Heart right ventricle (tissue), 16 donors: Measurements from ENCODE around the gene ZNRF1. TPM values are rescaled to one million over a fixed set of nuclear protein-coding genes. Genes with fewer than 3 reads are reported as not detected.

Source experiments
- ATAC-seq, 8 donors: fragments of 200-7000 bp; cut with Tn5 transposase; one replicate each; pipeline ENCODE4 v1.9.1; 2020; ENCODE audit warnings: mild to moderate bottlenecking in 8 of 8, moderate library complexity in 8 of 8, moderate number of reproducible peaks in 1 of 8
- DNase-seq, 2 donors: peaks; one replicate each; pipeline ENCODE4 v3.0.0-alpha.2; 2020
- H3K27ac ChIP-seq, 10 donors: fragments of 200-600 bp; sonication (generic) in 2 of 10; one replicate each; pipeline versions ENCODE4 v1.5.0 to v1.8.0; 2020 to 2022; ENCODE audit warnings: mild to moderate bottlenecking in 3 of 10
- H3K27me3 ChIP-seq, 7 donors: fragments of 200-600 bp; one replicate each; pipeline ENCODE4 v1.8.0; 2021 to 2022; ENCODE audit warnings: mild to moderate bottlenecking in 2 of 7
- H3K36me3 ChIP-seq, 9 donors: fragments of 200-600 bp; sonication (generic) in 1 of 9; one replicate each; pipeline versions ENCODE4 v1.5.0 to v1.8.0; 2020 to 2022; ENCODE audit warnings: mild to moderate bottlenecking in 2 of 9
- H3K4me1 ChIP-seq, 9 donors: fragments of 200-600 bp; sonication (generic) in 1 of 9; one replicate each; pipeline versions ENCODE4 v1.5.0 to v1.8.0; 2020 to 2022; ENCODE audit warnings: mild to moderate bottlenecking in 4 of 9
- H3K4me3 ChIP-seq, 10 donors: fragments of 200-600 bp; sonication (generic) in 2 of 10; one replicate each; pipeline versions ENCODE4 v1.5.0 to v1.8.0; 2020 to 2022; ENCODE audit warnings: mild to moderate bottlenecking in 7 of 10, moderate library complexity in 2 of 10
- H3K9me3 ChIP-seq, 11 donors: fragments of 200-600 bp in 10 of 11; sonication (generic) in 2 of 11; one replicate each; pipeline versions ENCODE4 v1.5.0 to v1.8.0; 2013 to 2022; ENCODE audit warnings: mild to moderate bottlenecking in 2 of 11, control low read depth in 1 of 11, moderate library complexity in 1 of 11
- CTCF ChIP-seq, 9 donors: fragments of 200-600 bp; sonication (generic) in 2 of 9; IDR thresholded peaks; one replicate each; pipeline versions ENCODE4 v1.5.0 to v1.8.0; 2021 to 2022; ENCODE audit warnings: antibody characterized with exemption in 9 of 9, mild to moderate bottlenecking in 5 of 9, moderate library complexity in 1 of 9
- WGBS, 2 donors: extraction: QIAGEN DNeasy Blood & Tissue Kit; methylation state at CpG; one replicate each; pipeline ENCODE4 v1.1.7; 2013; ENCODE audit warnings: inconsistent platforms in 1 of 2; 5-methylcytosine and 5-hydroxymethylcytosine counted together
- intact Hi-C, 10 donors: fragments of 100-400 bp; cut with DNase I; formaldehyde crosslinking; loops; one replicate each; pipeline versions ENCODE4 v1.11.1 to v1.14.2; 2022
- polyA plus RNA-seq, 2 donors: library from polyadenylated mRNA; stranded (reverse); fragments of 200-250 nt; gene quantifications; one replicate each; pipeline ENCODE4 v1.2.3, GENCODE V29; 2013
- total RNA-seq, 10 donors: library from RNA; stranded (reverse); fragmentation: NEBNext Ultra II Directional in 3 of 10; extraction: Animal tissue kit (Norgen Biotek cat#: 25700) in 3 of 10; gene quantifications; one replicate each; pipeline versions ENCODE4 v1.2.1 to v1.2.4, GENCODE V29; 2021 to 2023
- donor health status: Arrhythmogenic right ventricular cardiomyopathy.
- donor health status: ischemic (EF 13 %, LVEDD 7.1; RV severe dilation, severe dysfunction).
- donor health status: healthy with polysubstance abuse.
- donor health status: DM: no; HTN: yes; CAD: no.
- donor health status: DM: no; HTN: no; CAD: no.
- donor health status: ischemic (EF 25% LVEDD 6.9; RV normal size, moderate dysfunction).
- donor health status: ischemic (EF 25% LVEDD 5.7; RV mildly dilated, moderate dysfunction).
- donor health status: healthy.
- donor health status: DM: yes; HTN: yes; CAD: no.
- donor health status: Ischemic cardiomyopathy.
- donor health status: ischemic (EF 35%, LVEDD 5.7; RV mildly dilated, moderate dysfunction).
- donor health status: nonischemic (EF 11% LVEDD 7.7; RV severe dilation, severe dysfunction).
- donor health status: DM: yes; HTN: yes; CAD: no.
- donor health status: PGD.
- donor health status: ischemic (EF 29% LVEDD 5.4; RV normal size, mild dysfunction).
- donor health status: nonischemic (EF 23%, LVEDD 6.1; RV moderate dilation, normal function).

Gene ZNRF1
- total and polyA plus RNA-seq, 12 donors: 13.1 to 30.8 (median 20.8) TPM

- ATAC-seq (no peak), DNase-seq (no peak)
- WGBS, 2 donors: 83 to 84% methylated on average over 2 of the region's 2 CpGs
- intact Hi-C loops: no loop called here
- Histone ChIP-seq H3K9me3 (no peaks in the 10 kb centered on the region), H3K27me3 (no peaks in the 10 kb centered on the region), H3K4me1 (peaks cover 6 to 52% (median 38%) of the 10 kb centered on the region in 9 donors), H3K4me3 (no peak overlapping the region), H3K36me3 (no peaks in the 10 kb centered on the region), H3K27ac (no peak overlapping the region)
- TF ChIP-seq CTCF (IDR thresholded peaks at IDR 0.05): no peak
Measured at GRCh38 chr16:75072239-75072947, 73.6 kb downstream of the ZNRF1 start.

- no peak overlapping the region for H3K27ac ChIP-seq
- intact Hi-C loops: no loop called here
- H3K36me3 ChIP-seq: no peaks in the 10 kb centered on the region
- WGBS, 2 donors: 83 to 85% methylated on average over 20 of the region's 20 CpGs
- H3K27me3 ChIP-seq: no peaks in the 10 kb centered on the region
- no peak for TF ChIP-seq CTCF (IDR thresholded peaks at IDR 0.05)
- ATAC-seq: peak in 1 of 8 donors; percentile 21
- peaks cover 6 to 51% (median 38%) of the 10 kb centered on the region in 9 donors for H3K4me1 ChIP-seq
- no peak for DNase-seq
- H3K9me3 ChIP-seq: peaks cover 0 to 5% (median 0%) of the 10 kb centered on the region in 11 donors
- no peak overlapping the region for H3K4me3 ChIP-seq
Measured at GRCh38 chr16:75073545-75074303, 74.9 kb downstream of the ZNRF1 start.

- peaks cover 6 to 52% (median 38%) of the 10 kb centered on the region in 9 donors for H3K4me1 ChIP-seq
- no peak for ATAC-seq
Measured at GRCh38 chr16:75074304-75074793, 75.5 kb downstream of the ZNRF1 start.

More at GRCh38 chr16:75074304-75074793, 75.5 kb downstream of the ZNRF1 start:
- 94 to 96% methylated on average over 4 of the region's 4 CpGs for WGBS, 2 donors
- intact Hi-C loops: no loop called here
- no peaks in the 10 kb centered on the region for H3K27me3 ChIP-seq
- H3K4me3 ChIP-seq: no peak overlapping the region
- no peak for DNase-seq
- no peaks in the 10 kb centered on the region for H3K36me3 ChIP-seq
- peak overlapping the region in 1 of 10 donors; percentile 69 for H3K27ac ChIP-seq
- H3K9me3 ChIP-seq: peaks cover 0 to 5% (median 0%) of the 10 kb centered on the region in 11 donors
- TF ChIP-seq CTCF (IDR thresholded peaks at IDR 0.05): no peak
